HG02970 (cell line): ENCODE results near the gene SLC45A1.

Experiments used
- ATAC-seq: cut with Tn5 transposase; IDR thresholded peaks from one replicate; pipeline ENCODE4 v1.9.1; 2021; ENCODE audit warnings: mild to moderate bottlenecking, moderate library complexity, moderate number of reproducible peaks; ENCODE audit not compliant: unreplicated experiment, low FRiP score

Gene SLC45A1

DNA sequence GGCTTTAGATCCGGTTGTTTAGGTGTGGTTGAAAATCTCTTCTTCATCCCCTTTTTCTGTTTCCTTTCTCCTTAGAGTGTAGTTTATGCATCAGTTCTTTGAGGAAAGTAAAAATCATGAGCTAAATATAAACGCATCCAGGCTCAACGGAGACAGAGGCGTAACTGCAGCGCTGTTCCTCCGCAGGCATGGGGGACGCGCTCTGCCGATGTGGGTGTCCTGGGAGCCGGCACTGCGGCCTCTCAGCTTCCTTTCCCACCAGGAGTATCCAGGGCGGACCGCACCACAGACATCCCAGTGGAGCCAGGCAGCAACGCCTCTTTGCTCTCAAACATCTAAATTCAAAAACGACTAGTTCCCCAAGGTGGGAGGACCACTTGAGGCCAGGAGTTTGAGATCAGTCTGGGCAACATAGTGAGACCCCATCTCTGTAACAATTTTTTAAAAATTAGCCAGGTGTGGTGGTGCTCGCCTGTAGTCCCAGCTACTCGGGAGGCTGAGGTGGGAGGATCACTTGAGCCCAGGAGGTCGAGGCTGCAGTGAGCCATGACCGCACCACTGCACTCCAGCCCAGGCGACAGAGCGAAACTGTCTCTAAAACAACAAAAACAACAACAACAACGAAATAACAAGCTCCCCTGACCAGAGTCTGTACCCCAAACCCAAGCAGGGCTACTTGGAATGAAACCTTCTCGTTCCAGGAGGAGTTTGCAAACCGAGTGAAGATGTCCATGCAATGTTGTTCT, 16.4 kb downstream of the SLC45A1 start:
- no peak for ATAC-seq

DNA sequence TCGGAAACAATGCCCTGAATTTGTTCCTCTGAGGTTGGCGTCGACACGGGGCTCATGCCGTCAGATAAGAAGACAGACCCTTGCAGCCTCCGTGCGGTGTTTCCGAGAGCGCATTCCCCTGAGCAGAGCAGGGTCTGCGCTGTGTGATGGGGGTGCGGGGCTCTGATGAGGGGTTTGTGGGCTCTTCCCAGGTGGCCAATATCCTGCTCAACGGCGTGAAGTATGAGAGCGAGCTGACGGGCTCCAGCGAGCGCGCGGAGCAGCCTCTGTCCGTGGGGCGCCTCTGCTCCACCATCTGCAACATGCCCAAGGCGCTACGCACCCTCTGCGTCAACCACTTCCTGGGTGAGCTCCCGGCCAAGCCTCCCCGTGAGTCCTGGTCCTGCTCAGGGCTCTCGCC, 17.3 kb downstream of the SLC45A1 start:
- ATAC-seq = no peak

DNA sequence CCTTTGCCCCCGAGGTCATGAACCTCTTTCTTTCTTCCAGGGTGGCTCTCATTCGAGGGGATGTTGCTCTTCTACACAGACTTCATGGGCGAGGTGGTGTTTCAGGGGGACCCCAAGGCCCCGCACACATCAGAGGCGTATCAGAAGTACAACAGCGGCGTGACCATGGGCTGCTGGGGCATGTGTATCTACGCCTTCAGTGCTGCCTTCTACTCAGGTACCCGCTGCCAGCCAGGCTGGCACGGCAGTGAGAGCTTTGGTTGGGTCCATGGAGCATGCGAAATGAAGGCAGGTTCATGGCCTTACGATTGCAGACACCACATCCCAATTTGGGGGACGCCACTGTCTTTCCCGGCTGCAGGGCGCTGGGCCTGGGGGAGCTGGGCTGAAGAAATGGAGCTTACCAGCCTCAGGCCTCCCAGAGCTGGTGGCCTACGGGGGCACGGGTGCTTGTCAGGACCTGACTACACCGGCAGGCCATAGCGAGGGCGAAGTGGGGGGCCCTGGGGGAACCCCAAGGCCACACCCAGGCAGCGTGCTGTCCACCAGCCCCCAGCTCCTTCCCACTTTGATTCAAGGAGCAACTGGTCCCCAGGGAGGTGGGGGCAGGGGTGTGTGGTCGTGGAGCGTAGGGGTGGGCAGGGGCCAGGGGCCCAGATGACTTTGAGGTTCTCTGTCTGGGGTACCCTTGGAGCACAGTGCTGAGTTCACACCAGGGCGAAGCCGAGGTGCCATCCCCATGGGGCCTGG, 20.0 kb downstream of the SLC45A1 start:
- no peak for ATAC-seq

DNA sequence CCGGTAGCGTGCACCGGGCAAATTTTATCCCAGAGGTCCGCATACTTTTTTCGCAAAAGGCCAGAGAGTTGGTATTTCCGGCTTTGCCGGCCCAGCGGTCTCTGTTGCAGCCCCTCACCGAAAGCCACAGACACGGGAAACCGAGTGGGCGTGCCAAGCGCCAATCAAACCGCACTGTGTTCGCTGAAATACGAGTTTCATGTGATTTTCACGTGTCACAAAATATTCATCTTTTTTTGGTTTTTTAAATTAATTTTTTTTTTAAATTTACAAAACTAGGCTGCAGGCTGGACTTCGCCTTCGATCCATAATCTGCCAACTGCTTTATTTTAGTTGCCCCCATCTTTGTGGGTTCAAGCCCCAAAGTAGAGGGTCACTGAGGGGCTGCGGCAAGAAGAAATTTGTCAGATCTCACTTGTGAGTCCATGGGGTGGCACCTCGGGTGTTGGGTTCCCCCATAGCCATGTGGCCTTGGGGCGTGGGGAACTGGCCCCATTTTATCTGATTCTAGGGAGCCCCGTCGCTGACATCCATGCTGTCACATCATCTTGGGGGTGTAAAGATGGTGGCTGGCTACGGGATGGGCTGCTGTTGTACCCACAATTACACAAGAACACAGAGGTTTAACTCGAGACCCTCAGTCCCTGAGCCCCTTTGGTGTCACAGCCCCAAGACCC, 20.8 kb downstream of the SLC45A1 start:
- ATAC-seq = no peak

DNA sequence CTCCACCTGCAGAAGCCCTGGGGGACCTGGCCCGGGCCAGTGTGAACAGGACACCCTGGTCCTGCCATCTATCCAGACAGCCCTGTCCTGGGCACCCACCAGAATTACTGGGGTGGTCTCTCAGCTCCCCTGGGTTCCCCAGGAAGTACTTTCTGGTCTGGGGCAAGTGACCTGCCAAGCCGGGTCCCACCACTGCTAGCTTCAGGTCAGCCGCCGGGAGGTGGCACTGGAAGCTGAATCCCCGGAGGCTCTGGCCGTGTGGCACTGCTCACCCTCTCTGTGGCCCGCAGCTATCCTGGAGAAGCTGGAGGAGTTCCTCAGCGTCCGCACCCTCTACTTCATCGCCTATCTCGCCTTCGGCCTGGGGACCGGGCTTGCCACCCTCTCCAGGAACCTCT, 21.3 kb downstream of the SLC45A1 start:
- ATAC-seq = no peak

DNA sequence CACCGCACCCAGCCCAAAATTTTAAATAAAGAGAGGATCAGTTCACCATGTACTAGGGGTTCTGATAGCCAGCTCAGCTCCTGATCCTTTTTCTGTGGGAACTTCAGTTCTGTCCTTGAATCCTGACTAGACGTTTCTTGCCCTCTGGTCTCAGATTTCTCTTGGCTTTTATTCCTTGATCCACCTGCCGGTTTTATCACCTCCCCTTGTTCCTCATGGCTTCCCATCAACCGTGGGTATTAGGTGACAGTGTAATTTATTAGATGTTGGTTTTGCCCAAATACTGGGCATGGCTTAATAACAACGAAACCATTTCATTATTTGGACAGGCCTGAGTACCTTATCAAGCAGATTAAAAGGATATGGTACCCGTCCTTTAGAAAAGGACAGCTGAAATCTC, 22.5 kb downstream of the SLC45A1 start:
- no peak for ATAC-seq

DNA sequence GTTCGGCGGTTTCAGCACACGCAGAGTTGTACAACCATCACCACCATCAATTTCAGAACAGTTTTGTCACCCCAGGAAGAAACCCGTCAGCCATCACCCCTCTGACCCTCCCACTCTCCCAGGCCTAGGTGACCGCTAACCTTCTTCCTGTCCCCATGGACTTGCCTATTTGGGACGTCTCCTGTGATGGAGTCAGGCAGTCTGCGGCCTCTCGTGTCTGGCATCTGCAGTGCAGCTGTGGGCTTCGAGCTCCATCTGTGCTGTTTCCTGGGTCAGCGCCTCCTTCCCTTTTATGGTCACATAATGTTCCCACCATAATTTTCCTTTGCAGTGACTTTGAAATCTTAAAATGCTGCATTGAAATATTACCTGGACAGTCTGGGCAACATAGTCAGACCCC, 24.4 kb downstream of the SLC45A1 start:
- ATAC-seq = no peak

DNA sequence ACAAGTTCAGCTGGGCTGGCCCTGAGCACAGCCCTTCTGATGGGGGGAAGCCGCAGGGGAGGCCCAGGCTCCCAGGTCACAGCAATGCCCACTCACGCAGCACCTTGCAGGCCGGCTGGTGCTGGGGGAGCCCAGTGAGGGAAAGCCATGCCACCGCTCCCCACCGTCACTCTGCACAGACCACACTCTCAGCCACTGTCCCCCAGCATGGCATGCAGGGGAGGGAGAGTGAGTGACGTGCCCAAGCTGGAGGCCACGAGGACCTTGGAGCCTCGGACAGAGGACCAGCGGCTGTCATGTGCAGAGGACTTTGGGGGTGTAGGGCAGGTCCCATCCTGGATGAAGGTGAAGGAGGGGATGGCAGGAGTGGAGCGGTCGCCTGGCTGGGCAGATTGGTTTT, 25.1 kb downstream of the SLC45A1 start:
- ATAC-seq = no peak

DNA sequence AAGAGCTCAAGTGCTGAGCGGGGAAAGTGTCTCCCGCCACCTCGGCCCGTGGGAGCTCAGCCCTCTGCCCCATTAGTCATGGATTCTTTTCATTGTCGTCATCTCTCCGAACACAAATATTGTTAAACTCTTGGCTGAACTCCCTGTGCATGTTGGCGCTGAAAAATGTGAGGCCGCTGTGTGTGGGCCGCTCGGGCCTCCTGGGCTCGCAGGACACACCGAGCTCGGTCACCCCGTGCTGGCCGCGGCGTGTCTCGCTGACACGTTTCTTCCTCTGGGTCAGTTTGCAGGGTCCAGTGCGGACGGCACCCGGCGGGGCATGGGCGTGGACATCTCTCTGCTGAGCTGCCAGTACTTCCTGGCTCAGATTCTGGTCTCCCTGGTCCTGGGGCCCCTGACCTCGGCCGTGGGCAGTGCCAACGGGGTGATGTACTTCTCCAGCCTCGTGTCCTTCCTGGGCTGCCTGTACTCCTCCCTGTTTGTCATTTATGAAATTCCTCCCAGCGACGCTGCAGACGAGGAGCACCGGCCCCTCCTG, 25.6 kb downstream of the SLC45A1 start:
- no peak for ATAC-seq

DNA sequence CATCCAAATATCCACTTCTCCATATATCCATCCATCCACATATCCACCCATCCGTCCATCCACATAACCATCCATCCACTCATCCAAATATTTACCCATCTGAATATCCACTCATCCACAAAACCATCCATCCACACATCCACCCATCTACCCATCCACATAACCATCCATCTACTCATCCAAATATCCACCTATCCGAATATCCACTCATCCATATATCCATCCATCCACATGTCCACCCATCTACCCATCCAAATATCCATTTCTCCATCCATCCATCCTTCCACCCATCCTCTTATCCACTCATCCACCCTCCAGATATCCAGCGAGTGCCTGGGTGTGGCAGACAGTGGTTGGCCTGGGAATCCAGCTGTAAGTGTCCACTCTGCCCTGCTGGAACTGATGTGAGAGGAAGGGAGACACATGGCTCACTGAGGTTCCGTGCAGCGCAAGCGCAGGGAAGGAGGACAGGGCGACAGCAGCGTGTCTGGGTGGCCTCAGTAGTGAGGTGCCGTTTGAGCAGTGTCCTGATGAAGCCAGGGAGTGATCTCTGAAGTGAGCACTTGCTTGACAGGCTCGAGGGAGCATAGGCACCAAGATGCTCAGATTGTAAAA, 27.1 kb downstream of the SLC45A1 start:
- no peak for ATAC-seq

DNA sequence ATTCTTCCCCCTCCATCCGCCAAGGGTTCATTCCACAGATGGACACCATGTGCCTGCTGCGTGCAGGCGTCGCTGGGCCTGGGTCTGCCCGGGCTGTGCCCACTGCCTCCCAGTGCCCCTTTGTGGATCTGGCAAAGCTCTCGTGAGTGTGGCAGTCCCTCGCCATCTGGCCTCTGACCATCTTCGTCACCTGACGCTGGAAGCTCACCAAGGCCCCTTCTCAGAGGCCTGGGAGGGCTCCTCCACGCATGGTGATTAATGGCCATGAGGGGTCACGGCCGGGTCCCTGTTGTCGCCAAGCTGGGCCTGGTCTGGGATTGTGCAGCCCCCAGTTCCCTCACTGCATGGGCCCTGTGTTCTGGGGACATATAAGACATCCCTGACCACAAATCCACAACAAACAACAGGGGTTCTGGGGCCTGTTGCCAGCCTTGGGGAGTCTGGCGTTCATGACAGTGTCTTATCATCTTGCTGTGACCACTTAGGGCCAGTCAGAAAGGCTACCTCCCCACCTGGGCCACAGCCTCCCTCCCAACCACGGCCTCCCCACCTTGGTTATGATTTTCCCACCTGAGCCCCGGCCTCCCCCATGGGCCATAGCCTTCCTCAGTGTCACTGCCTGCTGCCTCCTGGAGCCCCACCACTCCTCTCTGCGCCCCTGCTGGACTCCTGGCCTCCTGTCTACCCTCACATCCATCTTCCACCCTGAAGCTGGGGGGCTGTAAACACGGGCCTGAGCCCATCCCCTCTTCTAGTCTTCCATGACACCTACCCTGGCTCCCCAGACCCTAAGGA, 27.9 kb downstream of the SLC45A1 start:
- no peak for ATAC-seq

DNA sequence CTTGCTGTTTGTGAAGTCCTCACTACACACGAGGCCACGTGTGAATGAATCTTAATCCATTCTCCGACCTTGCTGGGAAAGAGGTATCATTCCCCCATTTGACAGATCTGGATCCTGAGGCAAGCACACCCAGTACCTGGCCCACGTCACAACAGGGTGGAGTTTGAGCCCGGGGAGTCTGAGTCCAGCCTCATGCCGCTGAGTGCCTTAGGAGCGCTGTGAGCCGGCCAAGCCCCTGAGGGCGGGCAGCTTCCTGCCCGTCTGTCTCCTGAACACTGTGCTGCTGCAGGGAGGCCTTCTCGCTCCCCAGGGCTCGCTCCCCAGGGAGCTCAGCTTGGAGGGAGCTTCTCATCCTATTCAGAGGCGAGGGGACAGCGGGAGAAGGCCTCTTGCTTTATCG, 29.7 kb downstream of the SLC45A1 start:
- no peak for ATAC-seq

DNA sequence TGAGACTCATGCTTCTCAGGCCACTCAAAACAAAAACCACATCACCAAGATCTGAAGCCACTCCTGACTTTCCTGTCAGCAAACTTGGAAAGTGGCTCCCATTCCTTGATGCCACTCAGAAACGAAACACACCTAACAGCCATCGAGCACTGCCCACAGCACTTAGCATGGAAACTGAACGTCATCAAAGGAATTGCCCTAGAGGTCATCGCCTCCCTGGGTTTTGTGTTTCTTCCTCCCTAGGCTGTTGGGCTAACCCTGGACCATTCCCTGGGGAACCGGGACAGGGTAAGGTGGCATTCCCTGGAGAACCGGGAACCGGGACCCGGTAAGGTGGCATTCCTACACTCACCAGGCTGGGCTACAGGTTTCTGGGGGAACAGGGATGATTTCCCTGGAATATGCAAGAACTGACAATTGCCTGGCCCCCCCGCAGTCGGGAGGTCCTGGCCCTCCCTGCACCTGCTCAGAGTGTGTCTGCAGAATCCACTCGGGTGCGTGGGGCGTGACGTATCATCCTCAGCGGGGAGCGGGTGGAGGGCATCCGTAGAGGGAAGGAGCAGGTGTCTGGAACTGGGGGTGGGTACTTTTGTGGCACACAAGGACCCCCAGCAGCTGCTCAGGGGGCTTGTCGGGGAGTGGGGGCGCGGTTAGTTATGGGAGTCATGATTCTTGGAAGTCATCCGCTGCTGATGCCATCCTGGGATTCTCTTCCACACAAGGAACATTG, 30.3 kb downstream of the SLC45A1 start:
- ATAC-seq = no peak

DNA sequence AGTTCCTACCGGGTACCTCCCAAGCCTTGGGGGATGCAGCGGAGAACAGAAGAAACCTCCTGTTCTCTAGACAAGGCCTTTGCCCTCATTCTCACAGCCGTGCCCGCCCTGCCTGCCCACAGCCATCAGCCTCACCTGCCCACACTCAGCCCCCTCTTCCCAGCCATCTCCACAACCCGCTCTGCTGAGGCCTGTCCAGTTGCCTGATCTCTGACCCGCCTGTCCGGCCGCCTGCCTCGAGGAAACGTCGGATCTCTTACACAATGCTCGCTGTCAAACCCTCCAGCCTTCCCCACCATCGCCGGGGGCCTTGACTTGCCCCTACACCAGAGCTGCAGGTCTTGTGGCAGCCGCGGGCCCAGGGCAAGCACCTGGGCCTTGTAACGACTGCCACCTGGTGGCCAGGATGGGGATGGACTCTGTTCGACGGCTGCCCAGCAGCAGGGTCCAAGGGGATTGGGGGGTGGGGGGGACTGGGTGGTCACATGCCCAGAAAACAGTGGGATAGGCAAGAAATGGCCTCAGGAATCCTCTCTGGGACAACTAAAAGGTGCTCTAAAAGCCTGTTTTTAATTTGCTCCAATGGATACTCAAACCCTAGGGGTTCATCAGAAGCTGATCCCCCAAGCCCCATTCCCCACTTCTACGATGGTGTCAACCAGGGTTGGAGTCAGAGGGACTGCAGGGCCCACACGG, 31.0 kb downstream of the SLC45A1 start:
- ATAC-seq = no peak

DNA sequence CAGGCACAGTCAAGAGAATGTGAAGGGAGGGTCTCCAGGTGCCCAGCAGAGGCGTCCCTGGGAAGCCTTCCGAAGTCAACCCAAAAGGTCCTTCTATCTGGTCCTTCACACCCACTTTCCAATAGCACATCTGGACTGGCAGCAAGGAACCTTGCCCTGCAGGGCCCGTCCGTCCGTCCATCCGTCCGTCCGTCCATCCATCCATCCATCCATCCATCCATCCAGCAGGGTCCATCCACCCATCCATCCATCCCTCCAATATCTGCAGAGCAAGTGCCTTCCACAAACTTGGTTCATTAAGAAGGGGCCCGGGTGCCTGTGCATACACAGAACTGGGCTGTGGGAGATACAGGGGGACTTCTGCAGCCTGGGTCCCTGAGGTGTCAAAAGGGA, 31.6 kb downstream of the SLC45A1 start:
- no peak for ATAC-seq

DNA sequence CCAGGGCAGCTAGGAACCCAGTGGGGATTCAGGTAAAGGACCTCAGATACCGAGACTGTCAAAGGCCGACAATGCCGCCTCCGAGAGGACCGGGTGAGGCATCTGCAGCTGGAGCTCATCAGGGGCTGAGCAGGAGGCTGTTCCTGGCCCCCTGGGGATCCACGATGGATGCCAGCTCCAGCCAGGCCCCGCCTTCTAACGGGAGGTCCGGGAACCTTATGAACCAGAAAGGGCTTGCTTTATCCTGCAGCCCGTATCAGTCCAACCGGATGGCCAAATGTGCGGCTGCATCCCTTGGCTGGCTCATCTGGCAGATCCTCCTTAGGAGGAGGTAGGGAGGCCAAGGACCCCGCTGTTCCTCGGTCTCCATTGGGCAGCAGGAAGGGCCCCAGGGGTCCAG, 32.0 kb downstream of the SLC45A1 start:
- no peak for ATAC-seq

DNA sequence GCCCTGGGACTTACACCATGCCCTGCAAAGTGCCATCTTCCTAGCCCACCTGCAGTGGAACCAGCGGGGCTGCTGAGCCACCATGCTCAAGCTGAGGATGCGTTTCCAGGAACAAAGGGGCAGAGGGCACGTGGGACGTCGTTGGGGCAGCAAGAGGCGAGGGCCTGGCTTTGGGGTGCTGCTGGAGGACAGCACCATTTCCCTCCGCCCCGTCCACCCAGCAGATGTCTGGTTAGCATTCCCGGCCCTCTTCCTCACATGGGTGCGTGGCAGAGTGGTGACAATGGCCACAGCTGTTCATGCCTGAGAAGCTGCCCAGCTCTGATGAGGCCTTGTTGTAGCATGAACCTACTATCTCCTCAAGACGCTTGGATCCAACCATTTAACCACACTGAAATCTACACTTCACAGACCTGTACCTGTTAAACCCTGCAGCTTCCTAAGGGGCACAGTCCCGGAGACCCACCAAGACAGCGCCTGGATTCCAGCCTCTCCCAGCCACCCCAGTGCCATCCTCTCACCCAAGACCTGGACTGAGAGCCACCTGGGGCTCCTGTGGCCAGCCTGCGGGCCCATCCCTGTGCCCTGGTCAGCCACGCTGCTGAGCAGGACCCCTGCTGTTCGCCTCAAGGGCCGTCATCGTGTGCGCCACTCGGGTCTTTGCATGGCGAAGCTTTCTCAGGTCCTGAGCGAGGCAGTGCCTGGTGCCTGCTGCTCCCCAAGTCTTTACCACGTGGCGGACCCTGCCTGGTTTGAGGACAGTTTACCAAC, 33.2 kb downstream of the SLC45A1 start:
- no peak for ATAC-seq
